ENCODE data around the gene SASH1. TPM values are rescaled to one million over a fixed set of nuclear protein-coding genes. Genes with fewer than 3 reads are reported as not detected.
A peak's percentile ranks its signal among the peaks of the same experiment; 100 is the strongest.

The SASH1 gene
- total RNA-seq, result 61.0 and 71.7 TPM in 2 replicates

DNA sequence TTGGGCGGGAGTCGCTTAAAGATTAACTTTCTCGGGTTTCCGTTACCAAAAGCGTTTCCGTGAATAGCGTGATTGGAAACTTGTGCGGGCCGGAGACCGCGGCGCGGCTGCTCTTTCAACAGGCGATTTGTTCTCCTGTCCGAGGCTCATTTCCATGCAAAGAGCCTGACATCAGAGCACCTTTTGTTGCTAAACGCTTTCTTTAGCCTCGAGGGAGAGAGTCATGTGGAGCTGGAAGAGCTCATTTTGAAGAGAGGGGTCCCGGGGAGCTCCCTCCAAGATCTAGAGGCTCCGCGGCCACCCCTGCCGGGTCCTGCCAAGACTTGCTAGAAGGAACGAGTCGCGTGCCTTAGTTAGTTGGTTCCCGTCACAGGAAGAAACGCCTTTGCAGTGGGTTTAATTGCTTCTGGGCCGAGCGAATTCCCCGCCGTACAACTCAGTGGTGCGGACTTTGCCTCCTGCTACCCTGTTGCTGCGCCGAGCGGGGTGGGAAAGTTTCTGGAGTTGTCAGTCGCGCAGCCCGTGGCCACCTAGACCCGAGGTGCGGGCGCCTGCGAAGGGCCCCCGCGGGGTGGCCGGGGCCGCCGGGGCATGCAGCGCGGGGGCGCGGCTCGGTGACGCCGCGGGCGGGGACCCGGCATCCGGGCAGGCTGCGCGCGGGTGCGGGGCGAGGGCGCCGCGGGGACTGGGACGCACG, at the start of gene SASH1:
TSS of gene SASH1 (plus strand) at position 489 of the 697 bp plus-strand sequence. CDS start 230 bp downstream, outside the sequence.
- Histone ChIP-seq H3K79me2 (ENCODE audit: insufficient read depth, low read length) (peaks cover 39% of the 10 kb centered on the region), H2AFZ (ENCODE audit: low read length) (peak within 1 kb of the TSS; percentile 88), H3K4me2 (ENCODE audit: insufficient read depth, low read length) (peak within 1 kb of the TSS; percentile 99), H3K9me3 (ENCODE audit: low read depth, low read length) (no peaks in the 10 kb centered on the region), H3K4me1 (ENCODE audit: insufficient read depth, low read length) (peaks cover 20% of the 10 kb centered on the region), H3K4me3 (ENCODE audit: insufficient read depth, low read length) (peak within 1 kb of the TSS; percentile 88), H3K36me3 (ENCODE audit: insufficient read depth, low read length) (no peaks in the 10 kb centered on the region), H4K20me1 (ENCODE audit: insufficient read depth, low read length) (no peaks in the 10 kb centered on the region), H3K27ac (ENCODE audit: low read depth, low read length) (peak within 1 kb of the TSS; percentile 92), H3K27me3 (ENCODE audit: insufficient read depth, low read length) (no peaks in the 10 kb centered on the region)
- peak; percentile 94 for DNase-seq (ENCODE audit: insufficient read length, low spot score, missing footprints)
- TF ChIP-seq, protein P1, sequence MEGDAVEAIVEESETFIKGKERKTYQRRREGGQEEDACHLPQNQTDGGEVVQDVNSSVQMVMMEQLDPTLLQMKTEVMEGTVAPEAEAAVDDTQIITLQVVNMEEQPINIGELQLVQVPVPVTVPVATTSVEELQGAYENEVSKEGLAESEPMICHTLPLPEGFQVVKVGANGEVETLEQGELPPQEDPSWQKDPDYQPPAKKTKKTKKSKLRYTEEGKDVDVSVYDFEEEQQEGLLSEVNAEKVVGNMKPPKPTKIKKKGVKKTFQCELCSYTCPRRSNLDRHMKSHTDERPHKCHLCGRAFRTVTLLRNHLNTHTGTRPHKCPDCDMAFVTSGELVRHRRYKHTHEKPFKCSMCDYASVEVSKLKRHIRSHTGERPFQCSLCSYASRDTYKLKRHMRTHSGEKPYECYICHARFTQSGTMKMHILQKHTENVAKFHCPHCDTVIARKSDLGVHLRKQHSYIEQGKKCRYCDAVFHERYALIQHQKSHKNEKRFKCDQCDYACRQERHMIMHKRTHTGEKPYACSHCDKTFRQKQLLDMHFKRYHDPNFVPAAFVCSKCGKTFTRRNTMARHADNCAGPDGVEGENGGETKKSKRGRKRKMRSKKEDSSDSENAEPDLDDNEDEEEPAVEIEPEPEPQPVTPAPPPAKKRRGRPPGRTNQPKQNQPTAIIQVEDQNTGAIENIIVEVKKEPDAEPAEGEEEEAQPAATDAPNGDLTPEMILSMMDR (IDR thresholded peaks at IDR 0.05; ENCODE audit: extremely low read depth, low read depth, low read length), result no peak

DNA sequence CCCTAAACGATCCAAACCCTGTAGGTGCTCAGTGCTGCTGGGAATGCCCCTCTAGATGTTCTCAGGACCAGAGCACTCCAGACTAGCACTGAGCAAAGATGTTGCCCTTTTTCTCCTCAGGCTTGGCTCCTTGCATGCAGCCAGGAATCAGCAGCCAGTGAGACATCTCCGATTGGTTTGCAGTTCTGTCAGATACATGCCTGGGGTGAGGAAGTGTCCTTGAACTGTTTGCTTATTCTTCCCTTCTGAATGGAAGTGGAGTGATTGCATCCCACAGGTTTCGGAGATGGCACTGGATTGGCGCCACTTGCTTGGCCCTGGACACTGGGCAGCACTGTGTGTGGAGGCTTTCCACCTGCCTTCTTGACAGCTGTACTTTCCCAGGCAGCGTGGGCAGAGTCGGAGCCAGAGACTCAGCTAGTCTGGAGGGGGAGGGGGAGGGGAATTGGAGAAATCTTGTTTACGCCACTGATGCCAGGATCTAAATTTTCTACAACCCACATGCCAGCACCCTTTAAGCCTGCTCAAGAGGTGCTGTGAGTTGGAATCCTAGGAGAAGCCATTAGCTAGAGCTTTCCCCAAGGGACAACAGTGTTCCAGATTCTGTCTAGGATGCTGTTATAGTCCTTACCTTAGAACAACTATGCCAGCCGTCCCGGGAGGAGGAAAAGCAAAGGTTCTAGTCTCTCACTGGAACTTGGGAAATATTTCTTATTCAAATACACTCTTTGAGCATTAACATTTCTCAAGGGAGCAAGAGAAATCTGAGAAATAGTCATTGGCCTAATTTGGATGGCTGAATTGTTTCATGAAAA, 49.2 kb upstream of the SASH1 start:
- Histone ChIP-seq H3K79me2 (ENCODE audit: insufficient read depth, low read length) (no peaks in the 10 kb centered on the region), H3K4me2 (ENCODE audit: insufficient read depth, low read length) (no peak overlapping the region), H4K20me1 (ENCODE audit: insufficient read depth, low read length) (no peaks in the 10 kb centered on the region), H3K27ac (ENCODE audit: low read depth, low read length) (no peak overlapping the region), H3K4me3 (ENCODE audit: insufficient read depth, low read length) (no peak overlapping the region), H3K36me3 (ENCODE audit: insufficient read depth, low read length) (no peaks in the 10 kb centered on the region), H2AFZ (ENCODE audit: low read length) (no peak overlapping the region), H3K27me3 (ENCODE audit: insufficient read depth, low read length) (no peaks in the 10 kb centered on the region), H3K4me1 (ENCODE audit: insufficient read depth, low read length) (peaks cover 16% of the 10 kb centered on the region), H3K9me3 (ENCODE audit: low read depth, low read length) (no peaks in the 10 kb centered on the region)
- TF ChIP-seq, protein P1 (IDR thresholded peaks at IDR 0.05; ENCODE audit: extremely low read depth, low read depth, low read length), result no peak
- no peak for DNase-seq (ENCODE audit: insufficient read length, low spot score, missing footprints)

DNA sequence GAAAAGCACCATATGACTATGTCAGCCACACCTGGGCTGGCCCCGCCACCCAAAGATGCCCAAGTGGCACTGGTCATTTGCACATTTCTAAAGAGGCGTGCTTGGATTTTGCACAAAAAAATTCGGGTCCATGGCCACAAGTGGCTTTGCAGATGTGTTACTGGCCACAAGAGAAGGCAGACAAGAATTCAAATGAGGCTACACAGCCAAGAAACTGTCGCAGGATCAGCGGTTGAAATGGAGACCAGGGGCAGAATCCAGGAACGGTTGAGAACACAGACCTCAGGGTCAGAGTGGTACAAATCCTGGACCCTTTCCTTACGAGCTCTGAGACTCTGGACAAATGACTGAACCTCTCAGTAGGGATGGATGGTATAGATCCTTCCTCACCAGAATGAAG, 48.6 kb upstream of the SASH1 start:
- Histone ChIP-seq H3K36me3 (ENCODE audit: insufficient read depth, low read length) (no peaks in the 10 kb centered on the region), H3K27me3 (ENCODE audit: insufficient read depth, low read length) (no peaks in the 10 kb centered on the region), H3K79me2 (ENCODE audit: insufficient read depth, low read length) (no peaks in the 10 kb centered on the region), H3K4me1 (ENCODE audit: insufficient read depth, low read length) (peaks cover 16% of the 10 kb centered on the region), H3K4me3 (ENCODE audit: insufficient read depth, low read length) (no peak overlapping the region), H3K9me3 (ENCODE audit: low read depth, low read length) (no peaks in the 10 kb centered on the region), H3K27ac (ENCODE audit: low read depth, low read length) (no peak overlapping the region), H3K4me2 (ENCODE audit: insufficient read depth, low read length) (no peak overlapping the region), H4K20me1 (ENCODE audit: insufficient read depth, low read length) (no peaks in the 10 kb centered on the region), H2AFZ (ENCODE audit: low read length) (no peak overlapping the region)
- no peak for DNase-seq (ENCODE audit: insufficient read length, low spot score, missing footprints)
- TF ChIP-seq, protein P1 (IDR thresholded peaks at IDR 0.05; ENCODE audit: extremely low read depth, low read depth, low read length), result no peak

All from osteoblast (primary cell).